ENCODE measurements around the gene DPP4.

The DPP4 gene

GRCh38 chr2:161983331-161983651 lies 90.7 kb downstream of the DPP4 start:
- no peaks in the 10 kb centered on the region for H3K79me1 ChIP-seq (replicated peaks; ENCODE audit: low read length, poor library complexity, severe bottlenecking)
- H2BK15ac ChIP-seq (ENCODE audit: low read depth, poor library complexity, severe bottlenecking), result no peak overlapping the region
- no peak overlapping the region for H2BK12ac ChIP-seq (ENCODE audit: low read length in 2 of 2)
- no peak overlapping the region for H4K8ac ChIP-seq (ENCODE audit: low read length)
- WGBS, result no CpG with 5 or more reads among the region's 1 CpG
- H3K9ac ChIP-seq (ENCODE audit: low read length), result no peak overlapping the region
- no peak overlapping the region for H3K4ac ChIP-seq (ENCODE audit: low read depth in 1 of 2, low read length in 2 of 2)
- no peak overlapping the region for H3K27ac ChIP-seq (ENCODE audit: low read length, poor library complexity, severe bottlenecking)
- no peaks in the 10 kb centered on the region for H3K27me3 ChIP-seq (ENCODE audit: control insufficient read depth in 1 of 2, insufficient read depth in 1 of 2, low read length in 2 of 2)
- H3K36me3 ChIP-seq (ENCODE audit: control insufficient read depth in 1 of 2, insufficient read depth in 2 of 2, low read depth in 1 of 2, low read length in 2 of 2), result peaks cover 0 to 6% of the 10 kb centered on the region in 2 experiments
- H3K9me3 ChIP-seq (ENCODE audit: control insufficient read depth, low read length), result no peaks in the 10 kb centered on the region
- no peak overlapping the region for H3K4me2 ChIP-seq (ENCODE audit: low read length, poor library complexity, severe bottlenecking)
- no peak overlapping the region for H2BK120ac ChIP-seq (ENCODE audit: low read depth, low read length)
- H3K14ac ChIP-seq (ENCODE audit: low read length in 2 of 2), result no peak overlapping the region
- H3K4me3 ChIP-seq (ENCODE audit: insufficient read depth in 1 of 2, low read depth in 1 of 2, low read length in 2 of 2), result no peak overlapping the region
- H4K91ac ChIP-seq (ENCODE audit: low read length), result no peak overlapping the region
- H3K4me1 ChIP-seq (ENCODE audit: control insufficient read depth, insufficient read depth, low read depth, low read length), result no peaks in the 10 kb centered on the region
- no peak overlapping the region for H2AK5ac ChIP-seq (ENCODE audit: low read length, severe bottlenecking)
- H2BK5ac ChIP-seq (ENCODE audit: low read depth, low read length, poor library complexity, severe bottlenecking), result no peak overlapping the region
- DNase-seq, result no peak
- no peak overlapping the region for H3K23ac ChIP-seq (ENCODE audit: low read length in 2 of 2)
- no peak overlapping the region for H3K18ac ChIP-seq (ENCODE audit: low read depth in 1 of 2, low read length in 2 of 2)
- no peak overlapping the region for H2AFZ ChIP-seq (ENCODE audit: low read depth, low read length)

GRCh38 chr2:161982548-161983330 lies 91.3 kb downstream of the DPP4 start:
- Histone ChIP-seq H4K8ac (ENCODE audit: low read length) (no peak overlapping the region), H3K9me3 (ENCODE audit: control insufficient read depth, low read length) (no peaks in the 10 kb centered on the region), H3K36me3 (ENCODE audit: control insufficient read depth in 1 of 2, insufficient read depth in 2 of 2, low read depth in 1 of 2, low read length in 2 of 2) (peaks cover 0 to under 1% of the 10 kb centered on the region in 2 experiments), H2BK15ac (ENCODE audit: low read depth, poor library complexity, severe bottlenecking) (no peak overlapping the region), H3K27ac (ENCODE audit: low read length, poor library complexity, severe bottlenecking) (no peak overlapping the region), H3K9ac (ENCODE audit: low read length) (no peak overlapping the region), H4K91ac (ENCODE audit: low read length) (no peak overlapping the region), H3K14ac (ENCODE audit: low read length in 2 of 2) (no peak overlapping the region), H3K79me1 (replicated peaks; ENCODE audit: low read length, poor library complexity, severe bottlenecking) (no peaks in the 10 kb centered on the region), H3K4me2 (ENCODE audit: low read length, poor library complexity, severe bottlenecking) (no peak overlapping the region), H3K4ac (ENCODE audit: low read depth in 1 of 2, low read length in 2 of 2) (no peak overlapping the region), H3K27me3 (ENCODE audit: control insufficient read depth in 1 of 2, insufficient read depth in 1 of 2, low read length in 2 of 2) (no peaks in the 10 kb centered on the region), H2BK5ac (ENCODE audit: low read depth, low read length, poor library complexity, severe bottlenecking) (no peak overlapping the region), H3K4me1 (ENCODE audit: control insufficient read depth, insufficient read depth, low read depth, low read length) (no peaks in the 10 kb centered on the region), H2BK120ac (ENCODE audit: low read depth, low read length) (no peak overlapping the region), H3K4me3 (ENCODE audit: insufficient read depth in 1 of 2, low read depth in 1 of 2, low read length in 2 of 2) (no peak overlapping the region), H2BK12ac (ENCODE audit: low read length in 2 of 2) (no peak overlapping the region), H2AFZ (ENCODE audit: low read depth, low read length) (no peak overlapping the region), H3K18ac (ENCODE audit: low read depth in 1 of 2, low read length in 2 of 2) (no peak overlapping the region), H2AK5ac (ENCODE audit: low read length, severe bottlenecking) (no peak overlapping the region), H3K23ac (ENCODE audit: low read length in 2 of 2) (no peak overlapping the region)
- no peak for DNase-seq
- WGBS, result 91% methylated on average over 5 of the region's 7 CpGs

- Histone ChIP-seq H3K4ac (ENCODE audit: low read depth in 1 of 2, low read length in 2 of 2) (no peak overlapping the region), H4K8ac (ENCODE audit: low read length) (no peak overlapping the region), H3K14ac (ENCODE audit: low read length in 2 of 2) (no peak overlapping the region), H3K4me2 (ENCODE audit: low read length, poor library complexity, severe bottlenecking) (no peak overlapping the region), H4K91ac (ENCODE audit: low read length) (no peak overlapping the region), H3K4me1 (ENCODE audit: control insufficient read depth, insufficient read depth, low read depth, low read length) (no peaks in the 10 kb centered on the region), H2BK15ac (ENCODE audit: low read depth, poor library complexity, severe bottlenecking) (no peak overlapping the region), H3K27ac (ENCODE audit: low read length, poor library complexity, severe bottlenecking) (no peak overlapping the region), H2AK5ac (ENCODE audit: low read length, severe bottlenecking) (no peak overlapping the region), H3K36me3 (ENCODE audit: control insufficient read depth in 1 of 2, insufficient read depth in 2 of 2, low read depth in 1 of 2, low read length in 2 of 2) (no peaks in the 10 kb centered on the region), H3K79me1 (replicated peaks; ENCODE audit: low read length, poor library complexity, severe bottlenecking) (no peaks in the 10 kb centered on the region), H2BK120ac (ENCODE audit: low read depth, low read length) (no peak overlapping the region), H3K23ac (ENCODE audit: low read length in 2 of 2) (no peak overlapping the region), H2BK5ac (ENCODE audit: low read depth, low read length, poor library complexity, severe bottlenecking) (no peak overlapping the region), H3K9ac (ENCODE audit: low read length) (no peak overlapping the region), H3K18ac (ENCODE audit: low read depth in 1 of 2, low read length in 2 of 2) (no peak overlapping the region), H2BK12ac (ENCODE audit: low read length in 2 of 2) (no peak overlapping the region), H2AFZ (ENCODE audit: low read depth, low read length) (no peak overlapping the region), H3K4me3 (ENCODE audit: insufficient read depth in 1 of 2, low read depth in 1 of 2, low read length in 2 of 2) (no peak overlapping the region), H3K9me3 (ENCODE audit: control insufficient read depth, low read length) (no peaks in the 10 kb centered on the region), H3K27me3 (ENCODE audit: control insufficient read depth in 1 of 2, insufficient read depth in 1 of 2, low read length in 2 of 2) (no peaks in the 10 kb centered on the region)
- DNase-seq, result no peak
- 91% methylated on average over 10 of the region's 10 CpGs for WGBS
Observed at GRCh38 chr2:161981679-161982250, 92.2 kb downstream of the DPP4 start.

- H3K36me3 ChIP-seq (ENCODE audit: control insufficient read depth in 1 of 2, insufficient read depth in 2 of 2, low read depth in 1 of 2, low read length in 2 of 2), result no peaks in the 10 kb centered on the region
- H3K27ac ChIP-seq (ENCODE audit: low read length, poor library complexity, severe bottlenecking), result no peak overlapping the region
- WGBS, result no CpG with 5 or more reads among the region's 1 CpG
- no peaks in the 10 kb centered on the region for H3K79me1 ChIP-seq (replicated peaks; ENCODE audit: low read length, poor library complexity, severe bottlenecking)
- no peak overlapping the region for H2BK12ac ChIP-seq (ENCODE audit: low read length in 2 of 2)
- no peak for DNase-seq
- H3K4me2 ChIP-seq (ENCODE audit: low read length, poor library complexity, severe bottlenecking), result no peak overlapping the region
- no peak overlapping the region for H4K91ac ChIP-seq (ENCODE audit: low read length)
- no peak overlapping the region for H2AK5ac ChIP-seq (ENCODE audit: low read length, severe bottlenecking)
- no peak overlapping the region for H2BK120ac ChIP-seq (ENCODE audit: low read depth, low read length)
- no peak overlapping the region for H2BK15ac ChIP-seq (ENCODE audit: low read depth, poor library complexity, severe bottlenecking)
- H4K8ac ChIP-seq (ENCODE audit: low read length), result no peak overlapping the region
- no peak overlapping the region for H2BK5ac ChIP-seq (ENCODE audit: low read depth, low read length, poor library complexity, severe bottlenecking)
- H3K23ac ChIP-seq (ENCODE audit: low read length in 2 of 2), result no peak overlapping the region
- no peak overlapping the region for H2AFZ ChIP-seq (ENCODE audit: low read depth, low read length)
- no peak overlapping the region for H3K4ac ChIP-seq (ENCODE audit: low read depth in 1 of 2, low read length in 2 of 2)
- no peak overlapping the region for H3K14ac ChIP-seq (ENCODE audit: low read length in 2 of 2)
- no peak overlapping the region for H3K18ac ChIP-seq (ENCODE audit: low read depth in 1 of 2, low read length in 2 of 2)
- H3K4me1 ChIP-seq (ENCODE audit: control insufficient read depth, insufficient read depth, low read depth, low read length), result no peaks in the 10 kb centered on the region
- no peak overlapping the region for H3K4me3 ChIP-seq (ENCODE audit: insufficient read depth in 1 of 2, low read depth in 1 of 2, low read length in 2 of 2)
- H3K9me3 ChIP-seq (ENCODE audit: control insufficient read depth, low read length), result no peaks in the 10 kb centered on the region
- no peaks in the 10 kb centered on the region for H3K27me3 ChIP-seq (ENCODE audit: control insufficient read depth in 1 of 2, insufficient read depth in 1 of 2, low read length in 2 of 2)
- H3K9ac ChIP-seq (ENCODE audit: low read length), result no peak overlapping the region
Observed at GRCh38 chr2:161980976-161981375, 93.0 kb downstream of the DPP4 start.
